HuH-7 (cell line): ENCODE measurements around the gene NADK.

Experiments
- DNase-seq: peaks from one replicate; pipeline ENCODE4 v3.0.0; 2011; ENCODE audit warnings: low spot score

NADK gene

GRCh38 chr1:1777950-1778662 lies at the start of gene NADK:
TSS of gene NADK (minus strand) at chr1:1778470. CDS start at chr1:1765406, 13,064 bp downstream.
- DNase-seq = peak; percentile 83

GRCh38 chr1:1827089-1827848 lies 49.0 kb upstream of the NADK start:
- DNase-seq = no peak

- DNase-seq = no peak
Observed at GRCh38 chr1:1826356-1827088, 48.3 kb upstream of the NADK start.

GRCh38 chr1:1825217-1825616 lies 46.9 kb upstream of the NADK start:
- no peak for DNase-seq

- no peak for DNase-seq
Observed at GRCh38 chr1:1819762-1820161, 41.5 kb upstream of the NADK start.

GRCh38 chr1:1817221-1817620 lies 39.0 kb upstream of the NADK start:
- no peak for DNase-seq

- no peak for DNase-seq
Observed at GRCh38 chr1:1815606-1816281, 37.5 kb upstream of the NADK start.

- DNase-seq = no peak
Observed at GRCh38 chr1:1809489-1809888, 31.2 kb upstream of the NADK start.

- DNase-seq = no peak
Observed at GRCh38 chr1:1808206-1808605, 29.9 kb upstream of the NADK start.

GRCh38 chr1:1806890-1807289 lies 28.6 kb upstream of the NADK start:
- no peak for DNase-seq

- DNase-seq = no peak
Observed at GRCh38 chr1:1804301-1804700, 26.0 kb upstream of the NADK start.

- DNase-seq = no peak
Observed at GRCh38 chr1:1802871-1803270, 24.6 kb upstream of the NADK start.

- no peak for DNase-seq
Observed at GRCh38 chr1:1799716-1800115, 21.4 kb upstream of the NADK start.

- DNase-seq = no peak
Observed at GRCh38 chr1:1797731-1798341, 19.6 kb upstream of the NADK start.

GRCh38 chr1:1796466-1796865 lies 18.2 kb upstream of the NADK start:
- DNase-seq = no peak

GRCh38 chr1:1794999-1795398 lies 16.7 kb upstream of the NADK start:
- DNase-seq = no peak

- no peak for DNase-seq
Observed at GRCh38 chr1:1793481-1794244, 15.4 kb upstream of the NADK start.

- peak; percentile 59 for DNase-seq
Observed at GRCh38 chr1:1788646-1789431, 10.6 kb upstream of the NADK start.

GRCh38 chr1:1788136-1788535 lies 9.9 kb upstream of the NADK start:
- DNase-seq = no peak
